ENCODE results near the gene IMPG2. TPM values are rescaled to one million over a fixed set of nuclear protein-coding genes. Genes with fewer than 3 reads are reported as not detected.

IMPG2 gene
- total RNA-seq, 1 experiment from 2014 or later, result 0.04 TPM

- Mint-ChIP-seq H3K9me3 (no peaks in the 10 kb centered on the region), H3K4me3 (no peak overlapping the region), H3K27me3 (ENCODE audit: low read depth) (no peaks in the 10 kb centered on the region), H3K4me1 (no peaks in the 10 kb centered on the region), H3K36me3 (no peaks in the 10 kb centered on the region), H3K27ac (no peak overlapping the region)
- no peak for DNase-seq (ENCODE audit: low spot score)
- ATAC-seq, result no peak
- CTCF ChIA-PET, result no interaction called here
- POLR2A ChIA-PET, result interaction anchor here (0.7 kb wide), 1 partner anchor 18 kb away, joined by 3 read pairs; no protein-coding TSS in a partner anchor
- TF ChIP-seq, protein P1, sequence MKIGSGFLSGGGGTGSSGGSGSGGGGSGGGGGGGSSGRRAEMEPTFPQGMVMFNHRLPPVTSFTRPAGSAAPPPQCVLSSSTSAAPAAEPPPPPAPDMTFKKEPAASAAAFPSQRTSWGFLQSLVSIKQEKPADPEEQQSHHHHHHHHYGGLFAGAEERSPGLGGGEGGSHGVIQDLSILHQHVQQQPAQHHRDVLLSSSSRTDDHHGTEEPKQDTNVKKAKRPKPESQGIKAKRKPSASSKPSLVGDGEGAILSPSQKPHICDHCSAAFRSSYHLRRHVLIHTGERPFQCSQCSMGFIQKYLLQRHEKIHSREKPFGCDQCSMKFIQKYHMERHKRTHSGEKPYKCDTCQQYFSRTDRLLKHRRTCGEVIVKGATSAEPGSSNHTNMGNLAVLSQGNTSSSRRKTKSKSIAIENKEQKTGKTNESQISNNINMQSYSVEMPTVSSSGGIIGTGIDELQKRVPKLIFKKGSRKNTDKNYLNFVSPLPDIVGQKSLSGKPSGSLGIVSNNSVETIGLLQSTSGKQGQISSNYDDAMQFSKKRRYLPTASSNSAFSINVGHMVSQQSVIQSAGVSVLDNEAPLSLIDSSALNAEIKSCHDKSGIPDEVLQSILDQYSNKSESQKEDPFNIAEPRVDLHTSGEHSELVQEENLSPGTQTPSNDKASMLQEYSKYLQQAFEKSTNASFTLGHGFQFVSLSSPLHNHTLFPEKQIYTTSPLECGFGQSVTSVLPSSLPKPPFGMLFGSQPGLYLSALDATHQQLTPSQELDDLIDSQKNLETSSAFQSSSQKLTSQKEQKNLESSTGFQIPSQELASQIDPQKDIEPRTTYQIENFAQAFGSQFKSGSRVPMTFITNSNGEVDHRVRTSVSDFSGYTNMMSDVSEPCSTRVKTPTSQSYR (CRISPR knock-in tag; IDR thresholded peaks at IDR 0.05), result no peak
- TF ChIP-seq ZNF317 (CRISPR knock-in tag; IDR thresholded peaks at IDR 0.05; ENCODE audit: borderline replicate concordance, low read depth) (no peak), ZNF416 (CRISPR knock-in tag; IDR thresholded peaks at IDR 0.05) (no peak), GABPB1 (CRISPR knock-in tag; IDR thresholded peaks at IDR 0.05) (no peak), ZNF219 (CRISPR knock-in tag; IDR thresholded peaks at IDR 0.05; ENCODE audit: borderline replicate concordance) (no peak), TEAD4 (CRISPR knock-in tag; IDR thresholded peaks at IDR 0.05) (no peak), ZNF138 (CRISPR knock-in tag; conservative IDR thresholded peaks at IDR 0.05) (no peak), ZNF532 (CRISPR knock-in tag; IDR thresholded peaks at IDR 0.05; ENCODE audit: borderline replicate concordance) (no peak), CDX4 (CRISPR knock-in tag; IDR thresholded peaks at IDR 0.05; ENCODE audit: borderline replicate concordance) (no peak), SP1 (CRISPR knock-in tag; conservative IDR thresholded peaks at IDR 0.05) (no peak)
- TF ChIP-seq, protein P2, sequence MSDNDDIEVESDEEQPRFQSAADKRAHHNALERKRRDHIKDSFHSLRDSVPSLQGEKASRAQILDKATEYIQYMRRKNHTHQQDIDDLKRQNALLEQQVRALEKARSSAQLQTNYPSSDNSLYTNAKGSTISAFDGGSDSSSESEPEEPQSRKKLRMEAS (CRISPR knock-in tag; IDR thresholded peaks at IDR 0.05), result no peak
- TF ChIP-seq, protein P3, sequence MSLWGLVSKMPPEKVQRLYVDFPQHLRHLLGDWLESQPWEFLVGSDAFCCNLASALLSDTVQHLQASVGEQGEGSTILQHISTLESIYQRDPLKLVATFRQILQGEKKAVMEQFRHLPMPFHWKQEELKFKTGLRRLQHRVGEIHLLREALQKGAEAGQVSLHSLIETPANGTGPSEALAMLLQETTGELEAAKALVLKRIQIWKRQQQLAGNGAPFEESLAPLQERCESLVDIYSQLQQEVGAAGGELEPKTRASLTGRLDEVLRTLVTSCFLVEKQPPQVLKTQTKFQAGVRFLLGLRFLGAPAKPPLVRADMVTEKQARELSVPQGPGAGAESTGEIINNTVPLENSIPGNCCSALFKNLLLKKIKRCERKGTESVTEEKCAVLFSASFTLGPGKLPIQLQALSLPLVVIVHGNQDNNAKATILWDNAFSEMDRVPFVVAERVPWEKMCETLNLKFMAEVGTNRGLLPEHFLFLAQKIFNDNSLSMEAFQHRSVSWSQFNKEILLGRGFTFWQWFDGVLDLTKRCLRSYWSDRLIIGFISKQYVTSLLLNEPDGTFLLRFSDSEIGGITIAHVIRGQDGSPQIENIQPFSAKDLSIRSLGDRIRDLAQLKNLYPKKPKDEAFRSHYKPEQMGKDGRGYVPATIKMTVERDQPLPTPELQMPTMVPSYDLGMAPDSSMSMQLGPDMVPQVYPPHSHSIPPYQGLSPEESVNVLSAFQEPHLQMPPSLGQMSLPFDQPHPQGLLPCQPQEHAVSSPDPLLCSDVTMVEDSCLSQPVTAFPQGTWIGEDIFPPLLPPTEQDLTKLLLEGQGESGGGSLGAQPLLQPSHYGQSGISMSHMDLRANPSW (CRISPR knock-in tag; conservative IDR thresholded peaks at IDR 0.05; ENCODE audit: low read depth), result no peak
- TF ChIP-seq, protein P4, sequence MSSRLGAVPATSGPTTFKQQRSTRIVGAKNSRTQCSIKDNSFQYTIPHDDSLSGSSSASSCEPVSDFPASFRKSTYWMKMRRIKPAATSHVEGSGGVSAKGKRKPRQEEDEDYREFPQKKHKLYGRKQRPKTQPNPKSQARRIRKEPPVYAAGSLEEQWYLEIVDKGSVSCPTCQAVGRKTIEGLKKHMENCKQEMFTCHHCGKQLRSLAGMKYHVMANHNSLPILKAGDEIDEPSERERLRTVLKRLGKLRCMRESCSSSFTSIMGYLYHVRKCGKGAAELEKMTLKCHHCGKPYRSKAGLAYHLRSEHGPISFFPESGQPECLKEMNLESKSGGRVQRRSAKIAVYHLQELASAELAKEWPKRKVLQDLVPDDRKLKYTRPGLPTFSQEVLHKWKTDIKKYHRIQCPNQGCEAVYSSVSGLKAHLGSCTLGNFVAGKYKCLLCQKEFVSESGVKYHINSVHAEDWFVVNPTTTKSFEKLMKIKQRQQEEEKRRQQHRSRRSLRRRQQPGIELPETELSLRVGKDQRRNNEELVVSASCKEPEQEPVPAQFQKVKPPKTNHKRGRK (CRISPR knock-in tag; IDR thresholded peaks at IDR 0.05; ENCODE audit: borderline replicate concordance), result no peak
- TF ChIP-seq, protein P5, sequence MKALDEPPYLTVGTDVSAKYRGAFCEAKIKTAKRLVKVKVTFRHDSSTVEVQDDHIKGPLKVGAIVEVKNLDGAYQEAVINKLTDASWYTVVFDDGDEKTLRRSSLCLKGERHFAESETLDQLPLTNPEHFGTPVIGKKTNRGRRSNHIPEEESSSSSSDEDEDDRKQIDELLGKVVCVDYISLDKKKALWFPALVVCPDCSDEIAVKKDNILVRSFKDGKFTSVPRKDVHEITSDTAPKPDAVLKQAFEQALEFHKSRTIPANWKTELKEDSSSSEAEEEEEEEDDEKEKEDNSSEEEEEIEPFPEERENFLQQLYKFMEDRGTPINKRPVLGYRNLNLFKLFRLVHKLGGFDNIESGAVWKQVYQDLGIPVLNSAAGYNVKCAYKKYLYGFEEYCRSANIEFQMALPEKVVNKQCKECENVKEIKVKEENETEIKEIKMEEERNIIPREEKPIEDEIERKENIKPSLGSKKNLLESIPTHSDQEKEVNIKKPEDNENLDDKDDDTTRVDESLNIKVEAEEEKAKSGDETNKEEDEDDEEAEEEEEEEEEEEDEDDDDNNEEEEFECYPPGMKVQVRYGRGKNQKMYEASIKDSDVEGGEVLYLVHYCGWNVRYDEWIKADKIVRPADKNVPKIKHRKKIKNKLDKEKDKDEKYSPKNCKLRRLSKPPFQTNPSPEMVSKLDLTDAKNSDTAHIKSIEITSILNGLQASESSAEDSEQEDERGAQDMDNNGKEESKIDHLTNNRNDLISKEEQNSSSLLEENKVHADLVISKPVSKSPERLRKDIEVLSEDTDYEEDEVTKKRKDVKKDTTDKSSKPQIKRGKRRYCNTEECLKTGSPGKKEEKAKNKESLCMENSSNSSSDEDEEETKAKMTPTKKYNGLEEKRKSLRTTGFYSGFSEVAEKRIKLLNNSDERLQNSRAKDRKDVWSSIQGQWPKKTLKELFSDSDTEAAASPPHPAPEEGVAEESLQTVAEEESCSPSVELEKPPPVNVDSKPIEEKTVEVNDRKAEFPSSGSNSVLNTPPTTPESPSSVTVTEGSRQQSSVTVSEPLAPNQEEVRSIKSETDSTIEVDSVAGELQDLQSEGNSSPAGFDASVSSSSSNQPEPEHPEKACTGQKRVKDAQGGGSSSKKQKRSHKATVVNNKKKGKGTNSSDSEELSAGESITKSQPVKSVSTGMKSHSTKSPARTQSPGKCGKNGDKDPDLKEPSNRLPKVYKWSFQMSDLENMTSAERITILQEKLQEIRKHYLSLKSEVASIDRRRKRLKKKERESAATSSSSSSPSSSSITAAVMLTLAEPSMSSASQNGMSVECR (CRISPR knock-in tag; IDR thresholded peaks at IDR 0.05; ENCODE audit: borderline replicate concordance), result no peak
Observed at GRCh38 chr3:101329016-101329673, 8.8 kb upstream of the IMPG2 start.
